GM10266 (cell line): ENCODE results near the gene UBAP1L.
A peak's percentile ranks its signal among the peaks of the same experiment; 100 is the strongest.

ENCODE experiments used
- DNase-seq: peaks from one replicate; pipeline ENCODE4 v3.0.0; 2012; ENCODE audit errors: extremely low spot score
- CTCF ChIP-seq: IDR thresholded peaks from 2 replicates; pipeline ENCODE4 v1.5.1; 2012; ENCODE audit warnings: mild to moderate bottlenecking, low read depth; ENCODE audit not compliant: control insufficient read depth, insufficient read depth; ENCODE audit errors: missing control alignments

UBAP1L gene

DNA sequence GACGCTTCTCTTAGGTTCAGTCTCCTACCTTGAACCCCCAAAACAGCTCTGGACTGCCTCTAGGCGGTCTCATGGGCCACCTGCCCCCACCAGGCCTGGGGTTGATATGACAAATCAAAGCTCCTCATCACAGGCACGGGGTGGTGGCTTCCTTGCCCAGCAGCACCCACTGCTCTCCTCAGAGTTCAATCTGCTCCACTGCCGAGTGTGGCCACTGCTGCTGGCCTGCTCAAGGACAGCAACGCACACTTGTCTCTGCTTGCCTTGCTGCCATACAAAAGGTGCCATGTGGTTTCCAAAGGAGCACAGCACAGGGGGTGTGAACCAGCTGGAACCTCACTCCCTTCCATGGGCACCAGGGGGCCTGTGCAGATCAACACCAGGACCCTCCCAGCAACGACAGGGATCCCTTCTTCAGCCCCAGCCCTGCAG, 28.3 kb downstream of the UBAP1L start:
- TF ChIP-seq CTCF = no peak
- DNase-seq = no peak

DNA sequence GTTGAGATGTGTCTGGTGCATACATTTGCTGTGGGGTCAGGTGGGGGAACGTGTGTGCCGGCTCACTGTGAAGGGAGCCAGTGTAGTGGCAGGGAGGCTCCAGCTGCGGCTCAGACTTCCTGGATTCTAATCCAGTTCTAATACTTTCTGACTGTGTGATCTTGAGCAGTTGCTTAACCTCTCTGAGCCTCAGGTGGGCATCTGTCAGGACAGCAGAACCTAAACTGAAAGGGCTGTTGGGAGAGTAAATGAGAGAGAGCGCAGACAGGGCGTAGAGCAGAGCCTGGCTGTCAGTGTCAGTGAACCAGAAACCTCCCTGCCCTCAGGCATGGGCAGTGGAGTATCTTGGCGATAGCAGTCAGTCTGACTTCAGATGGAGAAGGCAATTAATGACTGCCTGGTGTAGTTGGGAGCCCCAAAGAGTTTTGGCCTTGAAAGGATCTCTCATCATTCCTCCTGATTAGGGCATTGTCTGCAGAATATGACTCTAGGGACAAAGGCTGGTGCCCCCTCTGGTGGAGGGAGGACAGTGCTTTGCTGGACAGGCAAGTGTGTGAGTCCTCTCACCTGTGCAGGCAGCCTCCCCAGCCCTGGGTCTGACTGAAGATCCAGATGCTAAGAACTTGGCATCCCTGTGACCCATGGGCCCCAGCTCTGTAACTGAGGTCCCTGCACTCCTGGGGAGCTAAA, 28.9 kb downstream of the UBAP1L start:
- DNase-seq = no peak
- peak; percentile 41 for TF ChIP-seq CTCF

- no peak for TF ChIP-seq CTCF
- DNase-seq = no peak
These were observed 29.7 kb downstream of the UBAP1L start for GRCh38 chr15:65085207-65085753.

GRCh38 chr15:65084500-65085206, 30.3 kb downstream of the UBAP1L start:
- DNase-seq = no peak
- no peak for TF ChIP-seq CTCF

- DNase-seq = no peak
These were observed 31.7 kb downstream of the UBAP1L start for GRCh38 chr15:65083262-65083701.

GRCh38 chr15:65082303-65082953, 32.6 kb downstream of the UBAP1L start:
- TF ChIP-seq CTCF = no peak
- no peak for DNase-seq

More at GRCh38 chr15:65083262-65083701, 31.7 kb downstream of the UBAP1L start:
- TF ChIP-seq CTCF = no peak

DNA sequence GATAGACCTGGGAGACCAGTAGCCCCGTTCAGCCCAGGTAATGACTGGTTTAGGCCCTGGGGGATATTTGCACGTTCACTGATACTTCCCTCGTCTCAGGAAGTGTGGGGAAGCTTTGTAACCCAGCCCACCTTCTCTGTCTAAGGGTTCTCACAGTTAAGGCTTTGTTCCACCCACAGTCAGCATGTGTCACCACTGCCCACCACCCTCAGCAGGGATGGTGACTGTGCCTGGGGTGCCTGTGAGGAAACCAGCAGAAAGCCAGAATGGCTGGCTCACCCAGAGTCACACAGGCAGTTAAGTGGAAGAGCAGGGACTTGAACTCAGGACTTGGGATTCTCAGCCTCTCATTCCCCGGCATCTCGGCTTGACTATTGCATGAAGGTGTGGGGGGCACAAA, 33.2 kb downstream of the UBAP1L start:
- DNase-seq = no peak
- TF ChIP-seq CTCF = no peak
